Measurements from ENCODE around the gene EXOC7. TPM values are rescaled to one million over a fixed set of nuclear protein-coding genes. Genes with fewer than 3 reads are reported as not detected.
"Not testable (repeated sequence)": the region's sequence is repeated elsewhere in the genome, so short reads cannot be mapped to it uniquely, and the experiment has no call there.

EXOC7 gene
- polyA plus RNA-seq, 4 donors, result 151 to 179 (median 158) TPM

GRCh38 chr17:76078370-76078769, 25.2 kb downstream of the EXOC7 start:
- DNase-seq (ENCODE audit: low read depth in 4 of 4, low spot score in 2 of 4), result not testable (repeated sequence)

- no peak for DNase-seq (ENCODE audit: low read depth in 4 of 4, low spot score in 2 of 4)
These were observed 25.9 kb downstream of the EXOC7 start for GRCh38 chr17:76077584-76078110.

- no peak for DNase-seq (ENCODE audit: low read depth in 4 of 4, low spot score in 2 of 4)
These were observed 26.6 kb downstream of the EXOC7 start for GRCh38 chr17:76076765-76077583.

GRCh38 chr17:76076146-76076764, 27.3 kb downstream of the EXOC7 start:
- no peak for DNase-seq (ENCODE audit: low read depth in 4 of 4, low spot score in 2 of 4)

- DNase-seq (ENCODE audit: low read depth in 4 of 4, low spot score in 2 of 4), result no peak
These were observed 28.0 kb downstream of the EXOC7 start for GRCh38 chr17:76075364-76076145.

GRCh38 chr17:76074390-76075363, 28.9 kb downstream of the EXOC7 start, which contains the start of gene GALR2:
GALR2 (plus strand) TSS chr17:76074781; CDS start chr17:76074884, 103 bp downstream.
- no peak for DNase-seq (ENCODE audit: low read depth in 4 of 4, low spot score in 2 of 4)

- DNase-seq (ENCODE audit: low read depth in 4 of 4, low spot score in 2 of 4), result peak; percentile 59 to 84 (median 72)
These were observed 31.3 kb downstream of the EXOC7 start, which contains the start of gene SRP68 for GRCh38 chr17:76072148-76072858. SRP68 (minus strand) TSS chr17:76072517; CDS start chr17:76072491, 26 bp downstream.

- no peak for DNase-seq (ENCODE audit: low read depth in 4 of 4, low spot score in 2 of 4)
These were observed 31.9 kb downstream of the EXOC7 start for GRCh38 chr17:76071531-76072147.

GRCh38 chr17:76065775-76066174, 37.8 kb downstream of the EXOC7 start:
- DNase-seq (ENCODE audit: low read depth in 4 of 4, low spot score in 2 of 4), result no peak

GRCh38 chr17:76063875-76064546, 39.6 kb downstream of the EXOC7 start:
- DNase-seq (ENCODE audit: low read depth in 4 of 4, low spot score in 2 of 4), result no peak

- DNase-seq (ENCODE audit: low read depth in 4 of 4, low spot score in 2 of 4), result not testable (repeated sequence)
These were observed 45.3 kb downstream of the EXOC7 start for GRCh38 chr17:76058264-76058663.

GRCh38 chr17:76056882-76057281, 46.7 kb downstream of the EXOC7 start:
- no peak for DNase-seq (ENCODE audit: low read depth in 4 of 4, low spot score in 2 of 4)

- no peak for DNase-seq (ENCODE audit: low read depth in 4 of 4, low spot score in 2 of 4)
These were observed 49.5 kb downstream of the EXOC7 start for GRCh38 chr17:76054112-76054476.

GRCh38 chr17:76053246-76054111, 50.1 kb downstream of the EXOC7 start:
- no peak for DNase-seq (ENCODE audit: low read depth in 4 of 4, low spot score in 2 of 4)

GRCh38 chr17:76051561-76051960, 52.0 kb downstream of the EXOC7 start:
- DNase-seq (ENCODE audit: low read depth in 4 of 4, low spot score in 2 of 4), result no peak

- no peak for DNase-seq (ENCODE audit: low read depth in 4 of 4, low spot score in 2 of 4)
These were observed 52.8 kb downstream of the EXOC7 start for GRCh38 chr17:76050538-76051467.

Measured in left renal cortex interstitium (tissue), 4 donors.